Tibial nerve (tissue), 4 donors: Measurements from ENCODE around the gene NKAPL. TPM values are rescaled to one million over a fixed set of nuclear protein-coding genes. Genes with fewer than 3 reads are reported as not detected.

ENCODE experiments used
- DNase-seq, 2 donors: peaks; one replicate each; pipeline ENCODE4 v3.0.0-alpha.2; 2019; ENCODE audit warnings: low spot score in 2 of 2
- H3K27ac ChIP-seq, 4 donors: fragments of 200-600 bp; sonication (generic) in 3 of 4; one replicate each; pipeline ENCODE4 v1.5.1; 2017 to 2019; ENCODE audit warnings: mild to moderate bottlenecking in 1 of 4
- H3K27me3 ChIP-seq, 2 donors: fragments of 200-600 bp; sonication (generic) in 1 of 2; one replicate each; pipeline versions ENCODE4 v1.5.1 to v1.6.0; 2017 to 2019
- H3K36me3 ChIP-seq, 3 donors: fragments of 200-600 bp; sonication (generic); one replicate each; pipeline ENCODE4 v1.5.1; 2018 to 2019
- H3K4me1 ChIP-seq, 4 donors: fragments of 200-600 bp; sonication (generic) in 3 of 4; one replicate each; pipeline ENCODE4 v1.5.1; 2017 to 2019
- H3K4me3 ChIP-seq, 4 donors: fragments of 200-600 bp; sonication (generic) in 3 of 4; one replicate each; pipeline ENCODE4 v1.5.1; 2017 to 2019; ENCODE audit warnings: mild to moderate bottlenecking in 1 of 4, moderate library complexity in 1 of 4
- H3K9me3 ChIP-seq, 4 donors: fragments of 200-600 bp; sonication (generic) in 3 of 4; one replicate each; pipeline ENCODE4 v1.5.1; 2017 to 2019
- EP300 ChIP-seq, 2 donors: sonication (generic); formaldehyde crosslinking; IDR thresholded peaks; one replicate each; pipeline ENCODE4 v1.6.1; 2017; ENCODE audit warnings: antibody characterized with exemption in 2 of 2, mild to moderate bottlenecking in 1 of 2
- POLR2A ChIP-seq, 2 donors: fragments of 450-650 bp; IDR thresholded peaks; one replicate each; pipeline ENCODE4 v1.6.1; 2017; ENCODE audit warnings: antibody characterized with exemption in 2 of 2, mild to moderate bottlenecking in 2 of 2, moderate library complexity in 2 of 2
- WGBS, 2 donors: methylation state at CpG; one replicate each; pipeline ENCODE4 v1.1.5; 2018; 5-methylcytosine and 5-hydroxymethylcytosine counted together
- total RNA-seq, 4 donors: library from RNA; depleted of rRNA; stranded (reverse); fragments of >200 nt; gene quantifications; one replicate each; pipeline ENCODE4 v1.1.0, GENCODE V29; 2016
- TF ChIP-seq, protein P1 (sequence below), 5 experiments: fragments of 200-600 bp in 3 of 5; fragments of 450-650 bp in 2 of 5; sonication (generic) in 3 of 5; IDR thresholded peaks; one replicate each; pipeline ENCODE4 v1.5.1; 2016 to 2019; ENCODE audit warnings: antibody characterized with exemption in 5 of 5, mild to moderate bottlenecking in 3 of 5, moderate library complexity in 2 of 5

The NKAPL gene
- total RNA-seq, 4 donors from 2014 or later, result 1.2 to 4.2 (median 1.8) TPM

DNA sequence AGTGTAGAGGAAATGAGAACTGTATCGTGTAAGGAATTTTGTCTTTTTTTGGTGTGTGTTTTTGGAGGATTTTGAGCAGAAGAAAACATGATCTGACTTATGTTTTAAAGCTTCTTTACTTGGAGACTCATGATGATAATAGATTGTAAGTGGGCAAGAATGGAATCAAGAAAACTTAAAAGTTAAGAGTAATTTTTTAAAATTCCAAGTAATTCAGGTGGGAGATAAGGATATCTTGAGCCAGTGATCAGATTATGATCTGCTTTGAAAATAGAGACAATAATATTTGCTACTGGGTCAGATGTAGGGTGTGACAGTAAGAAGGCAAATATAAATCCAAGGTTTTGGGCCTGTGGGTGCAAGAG, 8.6 kb downstream of the NKAPL start:
- H3K9me3 ChIP-seq, result no peaks in the 10 kb centered on the region
- no peaks in the 10 kb centered on the region for H3K27me3 ChIP-seq
- no peak for DNase-seq
- TF ChIP-seq EP300 (IDR thresholded peaks at IDR 0.05), result no peak
- TF ChIP-seq POLR2A (IDR thresholded peaks at IDR 0.05), result no peak
- TF ChIP-seq, protein P1, sequence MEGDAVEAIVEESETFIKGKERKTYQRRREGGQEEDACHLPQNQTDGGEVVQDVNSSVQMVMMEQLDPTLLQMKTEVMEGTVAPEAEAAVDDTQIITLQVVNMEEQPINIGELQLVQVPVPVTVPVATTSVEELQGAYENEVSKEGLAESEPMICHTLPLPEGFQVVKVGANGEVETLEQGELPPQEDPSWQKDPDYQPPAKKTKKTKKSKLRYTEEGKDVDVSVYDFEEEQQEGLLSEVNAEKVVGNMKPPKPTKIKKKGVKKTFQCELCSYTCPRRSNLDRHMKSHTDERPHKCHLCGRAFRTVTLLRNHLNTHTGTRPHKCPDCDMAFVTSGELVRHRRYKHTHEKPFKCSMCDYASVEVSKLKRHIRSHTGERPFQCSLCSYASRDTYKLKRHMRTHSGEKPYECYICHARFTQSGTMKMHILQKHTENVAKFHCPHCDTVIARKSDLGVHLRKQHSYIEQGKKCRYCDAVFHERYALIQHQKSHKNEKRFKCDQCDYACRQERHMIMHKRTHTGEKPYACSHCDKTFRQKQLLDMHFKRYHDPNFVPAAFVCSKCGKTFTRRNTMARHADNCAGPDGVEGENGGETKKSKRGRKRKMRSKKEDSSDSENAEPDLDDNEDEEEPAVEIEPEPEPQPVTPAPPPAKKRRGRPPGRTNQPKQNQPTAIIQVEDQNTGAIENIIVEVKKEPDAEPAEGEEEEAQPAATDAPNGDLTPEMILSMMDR (IDR thresholded peaks at IDR 0.05), result no peak
- peaks cover 0 to 31% (median 2%) of the 10 kb centered on the region in 4 donors for H3K4me1 ChIP-seq
- H3K27ac ChIP-seq, result peak overlapping the region in 3 of 4 donors; percentile 86 to 93 (median 87)
- 0 to 2% methylated on average over 1 of the region's 1 CpG for WGBS, 2 donors
- H3K36me3 ChIP-seq, result peaks cover 0 to 24% (median 0%) of the 10 kb centered on the region in 3 donors
- peak overlapping the region; percentile 41 to 90 (median 77) for H3K4me3 ChIP-seq

DNA sequence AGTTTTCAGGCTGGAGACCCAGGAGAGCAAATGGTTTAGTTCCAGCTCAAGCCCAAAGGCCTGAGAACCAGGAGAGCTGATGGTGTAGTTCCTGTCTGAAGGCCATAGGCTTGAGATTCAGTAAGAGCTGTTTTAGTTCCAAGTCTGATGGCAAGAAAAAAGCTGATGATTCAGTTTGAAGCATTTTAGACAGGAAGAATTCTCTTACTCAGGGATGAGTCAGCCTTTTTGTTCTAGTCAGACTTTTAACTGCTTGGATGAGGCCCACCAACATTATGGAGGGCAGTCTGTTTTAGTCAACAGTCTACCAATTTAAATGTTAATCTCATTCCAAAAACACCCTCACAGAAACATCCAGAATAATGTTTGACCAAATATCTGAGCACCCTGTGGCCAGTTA, 10.4 kb downstream of the NKAPL start:
- no peak overlapping the region for H3K27ac ChIP-seq

GRCh38 chr6:28274888-28275287, 15.8 kb downstream of the NKAPL start:
- no peak for TF ChIP-seq EP300 (IDR thresholded peaks at IDR 0.05)
- TF ChIP-seq POLR2A (IDR thresholded peaks at IDR 0.05), result no peak
- TF ChIP-seq, protein P1 (IDR thresholded peaks at IDR 0.05), result no peak
- Histone ChIP-seq H3K27me3 (no peaks in the 10 kb centered on the region), H3K4me3 (no peak overlapping the region), H3K4me1 (no peaks in the 10 kb centered on the region), H3K27ac (no peak overlapping the region), H3K36me3 (peaks cover 4 to 73% (median 18%) of the 10 kb centered on the region in 3 donors), H3K9me3 (peaks cover 0 to 22% (median 0%) of the 10 kb centered on the region in 4 donors)
- DNase-seq, result no peak

More for the DNA sequence above, 10.4 kb downstream of the NKAPL start:
- peaks cover 0 to 42% (median 4%) of the 10 kb centered on the region in 3 donors for H3K36me3 ChIP-seq
- no peaks in the 10 kb centered on the region for H3K27me3 ChIP-seq
- H3K4me1 ChIP-seq, result peaks cover 0 to 31% (median 2%) of the 10 kb centered on the region in 4 donors
- no peak for DNase-seq
- no peak overlapping the region for H3K4me3 ChIP-seq
- TF ChIP-seq, protein P1 (IDR thresholded peaks at IDR 0.05), result no peak
- TF ChIP-seq POLR2A (IDR thresholded peaks at IDR 0.05) (no peak), EP300 (IDR thresholded peaks at IDR 0.05) (no peak)
- H3K9me3 ChIP-seq, result no peaks in the 10 kb centered on the region

DNA sequence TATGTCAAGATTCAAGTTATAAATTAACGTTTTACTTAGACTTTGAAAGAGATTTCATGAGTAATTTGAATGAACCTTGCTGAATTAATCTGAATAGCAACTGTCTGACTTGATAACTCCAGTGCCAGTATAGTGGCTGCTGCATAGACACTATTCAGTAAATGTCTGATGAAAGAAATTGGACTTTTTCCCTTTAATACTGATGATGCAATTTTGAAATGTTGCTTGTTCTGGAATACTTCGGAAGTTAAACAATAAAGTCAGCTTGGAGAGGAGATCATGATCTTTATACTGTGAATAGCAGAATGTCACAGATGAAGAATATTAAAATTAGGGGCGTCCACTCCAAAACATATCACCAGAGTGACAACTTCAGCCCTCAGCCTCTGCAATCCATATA, 18.6 kb downstream of the NKAPL start:
- Histone ChIP-seq H3K9me3 (peaks cover 0 to 23% (median 0%) of the 10 kb centered on the region in 4 donors), H3K36me3 (peaks cover 4 to 50% (median 18%) of the 10 kb centered on the region in 3 donors), H3K4me3 (no peak overlapping the region), H3K4me1 (peaks cover 0 to 16% (median 5%) of the 10 kb centered on the region in 4 donors), H3K27ac (no peak overlapping the region), H3K27me3 (no peaks in the 10 kb centered on the region)
- 57 to 61% methylated on average over 3 of the region's 3 CpGs for WGBS, 2 donors
- no peak for DNase-seq
- TF ChIP-seq POLR2A (IDR thresholded peaks at IDR 0.05), result no peak
- TF ChIP-seq EP300 (IDR thresholded peaks at IDR 0.05), result no peak
- TF ChIP-seq, protein P1 (IDR thresholded peaks at IDR 0.05), result no peak

GRCh38 chr6:28280595-28281287, 21.6 kb downstream of the NKAPL start:
- H3K36me3 ChIP-seq, result peaks cover under 1 to 50% (median 2%) of the 10 kb centered on the region in 3 donors
- H3K4me3 ChIP-seq, result peak overlapping the region; percentile 39 to 74 (median 64)
- H3K27me3 ChIP-seq, result no peaks in the 10 kb centered on the region
- DNase-seq, result no peak
- peaks cover 0 to 17% (median 5%) of the 10 kb centered on the region in 4 donors for H3K4me1 ChIP-seq
- no peak overlapping the region for H3K27ac ChIP-seq
- 38% methylated on average over 3 of the region's 3 CpGs for WGBS, 2 donors
- TF ChIP-seq, protein P1 (IDR thresholded peaks at IDR 0.05), result no peak
- no peak for TF ChIP-seq POLR2A (IDR thresholded peaks at IDR 0.05)
- no peak for TF ChIP-seq EP300 (IDR thresholded peaks at IDR 0.05)
- peaks cover 0 to 24% (median 0%) of the 10 kb centered on the region in 4 donors for H3K9me3 ChIP-seq
